Urinary bladder (tissue), 4 donors: ENCODE results near the gene RPS6KB2. TPM values are rescaled to one million over a fixed set of nuclear protein-coding genes. Genes with fewer than 3 reads are reported as not detected.
A peak's percentile ranks its signal among the peaks of the same experiment; 100 is the strongest.

Experiments
- DNase-seq: peaks from one replicate; pipeline ENCODE4 v3.0.0-alpha.2; 2015; ENCODE audit errors: extremely low spot score
- H3K27ac ChIP-seq: one replicate; pipeline ENCODE4 v1.5.1; 2013; ENCODE audit warnings: low read depth, mild to moderate bottlenecking, moderate library complexity
- H3K36me3 ChIP-seq: one replicate; pipeline ENCODE4 v1.6.1; 2013; ENCODE audit warnings: mild to moderate bottlenecking, moderate library complexity; ENCODE audit not compliant: insufficient read depth
- H3K4me1 ChIP-seq: one replicate; pipeline ENCODE4 v1.6.1; 2013; ENCODE audit warnings: mild to moderate bottlenecking, moderate library complexity; ENCODE audit not compliant: insufficient read depth
- H3K4me3 ChIP-seq: one replicate; pipeline ENCODE4 v1.5.1; 2013; ENCODE audit warnings: low read depth, low read length
- WGBS: extraction: QIAGEN DNeasy Blood & Tissue Kit; methylation state at CpG from one replicate; pipeline ENCODE4 v1.1.7; 2013; 5-methylcytosine and 5-hydroxymethylcytosine counted together
- polyA plus RNA-seq: library from polyadenylated mRNA; stranded (reverse); fragments of 200-250 nt; gene quantifications from one replicate; pipeline ENCODE4 v1.2.3, GENCODE V29; 2013
- total RNA-seq: library from RNA; depleted of rRNA; stranded (reverse); fragments of >200 nt; gene quantifications from one replicate; pipeline ENCODE4 v1.2.3, GENCODE V29; 2014
- donor health status: healthy with polysubstance abuse.
- donor health status: healthy.

RPS6KB2 gene
- total RNA-seq, result 19.8 TPM
- 41.2 TPM for polyA plus RNA-seq

- Histone ChIP-seq H3K4me3 (peak within 1 kb of the TSS; percentile 74), H3K4me1 (no peaks in the 10 kb centered on the region), H3K36me3 (peaks cover 2% of the 10 kb centered on the region), H3K27ac (peak within 1 kb of the TSS; percentile 82)
- peak; percentile 96 for DNase-seq
- under 1% methylated on average over 68 of the region's 68 CpGs for WGBS
These were observed at the start of gene RPS6KB2 for GRCh38 chr11:67428052-67429001. Gene RPS6KB2, plus strand, starts transcription at chr11:67428494. Its CDS starts 52 bp downstream, at chr11:67428546.

- WGBS, result 92% methylated on average over 4 of the region's 4 CpGs
- H3K36me3 ChIP-seq, result no peaks in the 10 kb centered on the region
- H3K4me1 ChIP-seq, result no peaks in the 10 kb centered on the region
- no peak overlapping the region for H3K4me3 ChIP-seq
- DNase-seq, result no peak
- H3K27ac ChIP-seq, result no peak overlapping the region
These were observed 49.8 kb upstream of the RPS6KB2 start for GRCh38 chr11:67378544-67378943.

- Histone ChIP-seq H3K36me3 (no peaks in the 10 kb centered on the region), H3K27ac (no peak overlapping the region), H3K4me3 (no peak overlapping the region), H3K4me1 (no peaks in the 10 kb centered on the region)
- DNase-seq, result no peak
- WGBS, result 63% methylated on average over 23 of the region's 23 CpGs
These were observed 48.9 kb upstream of the RPS6KB2 start for GRCh38 chr11:67379061-67380058.

- DNase-seq, result no peak
- Histone ChIP-seq H3K36me3 (no peaks in the 10 kb centered on the region), H3K4me3 (no peak overlapping the region), H3K4me1 (no peaks in the 10 kb centered on the region), H3K27ac (no peak overlapping the region)
- WGBS, result 79% methylated on average over 13 of the region's 13 CpGs
These were observed 46.9 kb upstream of the RPS6KB2 start for GRCh38 chr11:67381244-67381972.

- no peak for DNase-seq
- Histone ChIP-seq H3K4me3 (no peak overlapping the region), H3K4me1 (no peaks in the 10 kb centered on the region), H3K27ac (no peak overlapping the region), H3K36me3 (no peaks in the 10 kb centered on the region)
- WGBS, result 43% methylated on average over 16 of the region's 16 CpGs
These were observed 45.8 kb upstream of the RPS6KB2 start for GRCh38 chr11:67382276-67383136.

- no peak overlapping the region for H3K27ac ChIP-seq
- WGBS, result 69% methylated on average over 3 of the region's 3 CpGs
- H3K4me3 ChIP-seq, result no peak overlapping the region
- no peaks in the 10 kb centered on the region for H3K36me3 ChIP-seq
- no peak for DNase-seq
- H3K4me1 ChIP-seq, result no peaks in the 10 kb centered on the region
These were observed 43.4 kb upstream of the RPS6KB2 start for GRCh38 chr11:67384851-67385366.

- Histone ChIP-seq H3K27ac (no peak overlapping the region), H3K36me3 (no peaks in the 10 kb centered on the region), H3K4me3 (no peak overlapping the region), H3K4me1 (peaks cover 2% of the 10 kb centered on the region)
- WGBS, result 24% methylated on average over 9 of the region's 9 CpGs
- DNase-seq, result no peak
These were observed 41.2 kb upstream of the RPS6KB2 start for GRCh38 chr11:67387069-67387468.

- Histone ChIP-seq H3K36me3 (no peaks in the 10 kb centered on the region), H3K27ac (no peak overlapping the region), H3K4me3 (no peak overlapping the region), H3K4me1 (peaks cover 2% of the 10 kb centered on the region)
- no peak for DNase-seq
- 45% methylated on average over 6 of the region's 6 CpGs for WGBS
These were observed 40.8 kb upstream of the RPS6KB2 start for GRCh38 chr11:67387518-67387917.

GRCh38 chr11:67389477-67389876 lies 38.8 kb upstream of the RPS6KB2 start:
- no peaks in the 10 kb centered on the region for H3K36me3 ChIP-seq
- DNase-seq, result no peak
- H3K4me1 ChIP-seq, result peaks cover 2% of the 10 kb centered on the region
- 66% methylated on average over 6 of the region's 6 CpGs for WGBS
- H3K27ac ChIP-seq, result no peak overlapping the region
- H3K4me3 ChIP-seq, result no peak overlapping the region

GRCh38 chr11:67390947-67391303 lies 37.4 kb upstream of the RPS6KB2 start:
- Histone ChIP-seq H3K4me3 (peak overlapping the region; percentile 68), H3K27ac (no peak overlapping the region), H3K4me1 (peaks cover 2% of the 10 kb centered on the region), H3K36me3 (no peaks in the 10 kb centered on the region)
- DNase-seq, result no peak
- WGBS, result 11% methylated on average over 15 of the region's 15 CpGs

GRCh38 chr11:67391304-67392182 lies 36.8 kb upstream of the RPS6KB2 start, which contains the start of gene RAD9A:
Gene RAD9A, plus strand, starts transcription at chr11:67391986. Its CDS starts 59 bp downstream, at chr11:67392045.
- H3K4me1 ChIP-seq, result peaks cover 2% of the 10 kb centered on the region
- H3K4me3 ChIP-seq, result peak within 1 kb of the TSS; percentile 68
- H3K27ac ChIP-seq, result peak within 1 kb of the TSS; percentile 66
- H3K36me3 ChIP-seq, result no peaks in the 10 kb centered on the region
- under 1% methylated on average over 75 of the region's 75 CpGs for WGBS
- DNase-seq, result peak; percentile 78
